Fibroblast of the aortic adventitia (primary cell): ENCODE results near the gene PSTPIP1. TPM values are rescaled to one million over a fixed set of nuclear protein-coding genes. Genes with fewer than 3 reads are reported as not detected.

Experiments used
- DNase-seq: peaks from one replicate; pipeline ENCODE4 v3.0.0-alpha.2; 2010; ENCODE audit warnings: low read depth
- H3K4me3 ChIP-seq: 2 replicates; pipeline ENCODE4 v1.5.1; 2011; ENCODE audit warnings: low read depth, mild to moderate bottlenecking, control low read depth, low read length, moderate library complexity
- total RNA-seq: library from RNA; depleted of rRNA; stranded (reverse); fragments of >200 nt; gene quantifications from 2 replicates; pipeline ENCODE4 v1.2.3, GENCODE V29; 2012; ENCODE audit warnings: low replicate concordance
- TF ChIP-seq, protein P1 (sequence below): IDR thresholded peaks from 2 replicates; pipeline ENCODE4 v1.5.1; 2011; ENCODE audit warnings: mild to moderate bottlenecking, low read length, control low read depth, inconsistent platforms; ENCODE audit not compliant: insufficient read depth

The PSTPIP1 gene
- total RNA-seq, 1 donor = 0.18 TPM

DNA sequence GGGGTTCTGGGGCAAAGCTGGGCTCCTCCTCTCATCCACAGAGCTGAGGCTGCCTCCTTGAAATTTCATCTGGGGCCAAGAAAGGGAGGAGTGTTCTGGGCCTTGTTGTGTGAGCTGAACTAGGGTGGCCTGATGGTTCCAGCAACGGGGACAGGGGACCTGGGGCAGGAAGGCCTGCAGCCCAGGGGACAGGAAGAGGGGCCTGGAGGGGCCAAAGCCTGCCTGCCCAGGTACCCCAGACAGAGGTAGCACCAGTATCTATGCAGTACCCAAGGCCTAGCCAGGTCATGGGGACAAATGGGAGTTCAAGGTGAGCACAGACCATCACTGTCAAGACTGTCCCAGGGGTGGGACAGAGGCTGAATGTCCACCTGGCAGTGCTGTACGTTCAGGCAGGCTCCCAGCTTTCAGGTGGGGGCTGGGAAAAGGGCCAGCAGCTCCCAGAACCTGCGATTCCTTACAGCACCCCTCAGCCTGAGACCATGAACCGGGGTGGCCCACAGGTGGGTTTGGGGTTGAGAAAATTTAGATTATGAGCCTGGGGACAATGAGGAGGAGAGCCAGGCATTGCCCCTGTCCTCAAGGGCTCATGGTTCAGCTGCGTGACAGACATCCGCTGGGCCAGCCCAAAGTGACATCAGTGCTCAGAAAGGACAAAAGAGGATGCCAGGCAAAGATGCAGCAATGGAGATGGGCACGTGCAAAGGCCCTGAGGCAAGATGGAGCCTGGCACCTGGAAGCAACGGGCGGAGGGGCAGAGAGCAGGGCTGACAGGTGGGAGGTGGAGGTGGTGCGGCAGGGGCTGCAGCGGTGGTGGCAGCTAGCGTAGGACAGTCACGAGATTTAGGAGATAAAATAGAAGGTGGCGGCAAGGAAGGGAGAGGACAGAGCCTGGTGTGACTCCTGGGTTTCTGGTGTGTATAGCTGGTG lies 28.0 kb downstream of the PSTPIP1 start:
- TF ChIP-seq, protein P1, sequence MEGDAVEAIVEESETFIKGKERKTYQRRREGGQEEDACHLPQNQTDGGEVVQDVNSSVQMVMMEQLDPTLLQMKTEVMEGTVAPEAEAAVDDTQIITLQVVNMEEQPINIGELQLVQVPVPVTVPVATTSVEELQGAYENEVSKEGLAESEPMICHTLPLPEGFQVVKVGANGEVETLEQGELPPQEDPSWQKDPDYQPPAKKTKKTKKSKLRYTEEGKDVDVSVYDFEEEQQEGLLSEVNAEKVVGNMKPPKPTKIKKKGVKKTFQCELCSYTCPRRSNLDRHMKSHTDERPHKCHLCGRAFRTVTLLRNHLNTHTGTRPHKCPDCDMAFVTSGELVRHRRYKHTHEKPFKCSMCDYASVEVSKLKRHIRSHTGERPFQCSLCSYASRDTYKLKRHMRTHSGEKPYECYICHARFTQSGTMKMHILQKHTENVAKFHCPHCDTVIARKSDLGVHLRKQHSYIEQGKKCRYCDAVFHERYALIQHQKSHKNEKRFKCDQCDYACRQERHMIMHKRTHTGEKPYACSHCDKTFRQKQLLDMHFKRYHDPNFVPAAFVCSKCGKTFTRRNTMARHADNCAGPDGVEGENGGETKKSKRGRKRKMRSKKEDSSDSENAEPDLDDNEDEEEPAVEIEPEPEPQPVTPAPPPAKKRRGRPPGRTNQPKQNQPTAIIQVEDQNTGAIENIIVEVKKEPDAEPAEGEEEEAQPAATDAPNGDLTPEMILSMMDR = no peak
- H3K4me3 ChIP-seq = no peak overlapping the region
- DNase-seq = no peak

DNA sequence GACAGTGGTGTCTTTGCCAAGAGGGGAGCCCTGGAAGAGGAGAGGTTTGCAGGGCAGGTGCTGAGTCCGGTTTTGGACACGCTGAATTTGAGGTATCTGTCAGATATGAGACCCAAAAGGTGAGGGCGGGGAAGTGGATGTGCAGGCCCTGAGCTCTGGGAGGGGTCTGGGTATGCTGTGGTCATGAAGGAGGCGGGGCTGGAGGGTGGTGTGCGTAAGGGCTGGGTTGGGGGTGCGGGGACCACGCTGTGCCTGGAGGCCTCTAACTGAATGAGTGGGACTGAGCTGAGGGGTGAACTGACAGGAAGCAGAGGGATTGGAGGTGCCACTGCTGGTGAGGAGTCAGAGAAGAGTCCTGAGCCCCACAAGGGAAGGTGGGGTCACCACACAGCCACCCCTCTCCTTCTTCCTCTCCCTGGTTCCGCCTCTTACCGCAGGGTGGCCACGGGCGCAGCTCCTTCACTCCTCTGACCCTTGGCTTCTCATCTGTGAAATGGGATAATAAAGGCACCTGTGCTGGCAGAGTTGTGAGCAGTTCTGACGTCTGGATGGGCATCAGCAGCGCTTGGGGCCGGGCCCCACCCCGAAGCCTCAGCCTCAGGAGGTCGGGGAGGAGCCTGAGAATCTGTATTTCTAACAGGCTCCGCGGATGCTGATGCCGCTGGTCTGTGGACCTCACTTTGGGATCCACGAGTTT lies 28.8 kb downstream of the PSTPIP1 start:
- TF ChIP-seq, protein P1 = no peak
- no peak for DNase-seq
- H3K4me3 ChIP-seq = no peak overlapping the region

DNA sequence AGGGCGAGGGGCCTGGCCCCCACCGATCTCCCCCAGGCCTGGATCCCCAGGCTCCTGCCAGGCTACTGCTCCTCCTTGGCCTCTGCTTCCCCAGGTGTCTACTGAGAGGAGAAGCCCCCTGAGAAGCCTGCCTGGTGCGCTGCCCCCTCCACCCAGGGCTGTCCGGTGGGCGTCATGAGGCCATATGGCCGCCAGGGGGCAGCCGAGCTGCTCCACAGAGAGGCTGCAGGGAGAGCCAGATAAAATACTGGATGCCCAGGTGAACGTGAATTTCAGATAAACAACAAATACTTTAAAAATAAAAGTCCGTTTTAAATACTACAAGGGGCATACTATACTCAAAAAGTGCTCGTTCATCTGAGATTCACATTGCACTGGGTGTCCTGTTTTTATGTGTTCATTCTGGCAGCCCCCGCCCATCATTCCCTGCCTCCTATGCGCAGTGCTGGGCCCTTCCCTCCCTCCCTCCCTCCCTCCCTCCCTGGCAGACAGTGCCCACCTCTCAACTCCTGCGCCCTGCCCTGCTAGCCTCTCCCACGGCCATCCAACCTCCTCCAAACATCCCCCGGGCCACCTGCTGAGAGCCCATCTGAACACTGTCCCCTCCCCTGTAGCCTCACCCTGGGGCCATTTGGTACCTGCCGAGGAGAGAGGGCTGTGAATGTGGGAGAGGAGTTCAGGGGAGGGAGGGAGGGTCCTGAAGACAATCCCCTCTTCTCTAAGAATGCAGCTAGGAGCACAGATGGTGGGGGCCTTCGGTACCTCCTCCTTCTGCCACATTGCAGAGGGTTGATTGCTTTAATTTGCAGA lies 29.6 kb downstream of the PSTPIP1 start:
- peak; percentile 53 for DNase-seq
- no peak overlapping the region for H3K4me3 ChIP-seq
- TF ChIP-seq, protein P1 = peak; percentile 89

DNA sequence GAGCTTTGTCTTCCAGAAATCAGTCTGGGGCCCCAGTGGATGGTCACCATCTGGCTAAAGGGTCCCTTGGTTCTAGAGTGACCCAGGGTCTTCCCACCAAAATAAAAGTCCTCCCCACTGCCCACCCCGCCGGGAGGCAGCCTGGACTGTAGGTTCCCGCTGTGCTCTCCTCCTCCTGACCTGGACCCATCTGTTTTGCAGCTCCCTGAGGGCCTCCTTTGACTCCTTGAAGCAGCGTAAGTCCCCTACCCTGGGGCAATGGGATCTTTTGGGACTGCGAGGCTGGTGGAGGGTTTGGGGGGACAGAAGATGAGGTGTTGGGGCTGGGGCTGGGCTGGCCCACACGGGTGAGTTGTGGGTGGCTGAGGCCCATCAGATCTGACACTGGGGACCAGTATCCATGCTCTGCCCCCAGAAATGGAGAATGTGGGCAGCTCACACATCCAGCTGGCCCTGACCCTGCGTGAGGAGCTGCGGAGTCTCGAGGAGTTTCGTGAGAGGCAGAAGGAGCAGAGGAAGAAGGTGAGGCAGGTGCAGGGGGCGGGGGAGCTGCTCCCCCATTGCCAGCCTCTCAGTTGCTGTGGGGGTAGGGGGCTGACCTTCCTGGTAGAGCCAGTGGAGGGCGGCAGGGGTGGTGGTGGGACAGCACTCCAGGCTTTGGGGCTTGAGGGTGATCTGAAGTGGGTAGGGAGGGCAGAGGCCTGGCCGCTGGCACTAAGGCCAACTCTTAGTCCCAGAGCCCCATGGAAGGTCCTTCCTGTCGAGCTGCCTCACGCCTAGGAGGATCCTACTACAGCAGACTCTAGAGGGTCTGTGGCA lies 30.4 kb downstream of the PSTPIP1 start:
- TF ChIP-seq, protein P1 = no peak
- H3K4me3 ChIP-seq = no peak overlapping the region
- DNase-seq = no peak

DNA sequence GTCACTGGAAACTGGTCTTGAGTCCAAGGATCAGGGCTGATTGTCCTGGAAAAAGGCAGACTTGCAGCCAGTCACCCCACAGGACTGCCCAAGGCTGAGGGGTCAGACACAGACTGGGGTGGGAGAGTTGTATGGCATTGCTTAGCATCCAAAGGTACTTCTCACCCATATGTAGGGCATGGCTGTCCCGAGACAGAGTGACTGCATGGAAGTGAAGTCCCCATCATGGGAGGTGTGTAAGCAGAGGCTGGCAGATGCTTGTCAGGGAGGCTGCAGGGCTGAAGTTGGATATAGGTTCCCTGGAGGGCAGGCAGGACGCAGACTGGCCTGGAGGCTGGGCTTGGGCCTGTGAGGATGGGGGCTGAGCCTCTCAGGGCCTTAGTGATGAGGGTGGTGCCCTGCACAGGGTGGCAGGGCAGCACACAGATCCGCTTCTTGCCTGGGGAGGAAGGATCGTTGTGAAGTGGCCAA lies 31.1 kb downstream of the PSTPIP1 start:
- no peak for DNase-seq
- TF ChIP-seq, protein P1 = no peak
- H3K4me3 ChIP-seq = no peak overlapping the region
